Glutamatergic neuron (in vitro differentiated cells): Measurements from ENCODE around the gene KLHL35. TPM values are rescaled to one million over a fixed set of nuclear protein-coding genes. Genes with fewer than 3 reads are reported as not detected.
A peak's percentile ranks its signal among the peaks of the same experiment; 100 is the strongest.

ENCODE experiments used
- DNase-seq: peaks from one replicate; pipeline ENCODE4 v3.0.0; 2022
- H3K27ac Mint-ChIP-seq: one replicate; pipeline ENCODE4 v1.8.0; 2020; ENCODE audit warnings: mild to moderate bottlenecking, mixed read lengths, inconsistent platforms; ENCODE audit not compliant: unreplicated experiment
- H3K27me3 Mint-ChIP-seq: one replicate; pipeline ENCODE4 v1.8.0; 2020; ENCODE audit warnings: mild to moderate bottlenecking, moderate library complexity, mixed read lengths, inconsistent platforms; ENCODE audit not compliant: unreplicated experiment
- H3K36me3 Mint-ChIP-seq: one replicate; pipeline ENCODE4 v1.8.0; 2020; ENCODE audit warnings: mild to moderate bottlenecking, mixed read lengths, inconsistent platforms; ENCODE audit not compliant: unreplicated experiment
- H3K4me1 Mint-ChIP-seq: one replicate; pipeline ENCODE4 v1.8.0; 2020; ENCODE audit warnings: mild to moderate bottlenecking, low read depth, mixed read lengths, inconsistent platforms; ENCODE audit not compliant: unreplicated experiment
- H3K4me3 Mint-ChIP-seq: one replicate; pipeline ENCODE4 v1.8.0; 2020; ENCODE audit warnings: mild to moderate bottlenecking, mixed read lengths, inconsistent platforms; ENCODE audit not compliant: unreplicated experiment
- H3K9me3 Mint-ChIP-seq: one replicate; pipeline ENCODE4 v1.8.0; 2020; ENCODE audit warnings: mild to moderate bottlenecking, moderate library complexity, mixed read lengths, inconsistent platforms; ENCODE audit not compliant: unreplicated experiment
- CTCF ChIP-seq: fragments of 200-600 bp; sonication (generic); IDR thresholded peaks from one replicate; pipeline ENCODE4 v1.5.0; 2021; ENCODE audit not compliant: partially characterized antibody, unreplicated experiment
- total RNA-seq: library from RNA; stranded (reverse); fragmentation: NEBNext Ultra II Directional; extraction: Animal tissue kit (Norgen Biotek cat#: 25700); gene quantifications from one replicate; pipeline ENCODE4 v1.2.1, GENCODE V29; 2021; ENCODE audit not compliant: unreplicated experiment

The KLHL35 gene
- total RNA-seq, 1 donor from 2014 or later, result 41.4 TPM

DNA sequence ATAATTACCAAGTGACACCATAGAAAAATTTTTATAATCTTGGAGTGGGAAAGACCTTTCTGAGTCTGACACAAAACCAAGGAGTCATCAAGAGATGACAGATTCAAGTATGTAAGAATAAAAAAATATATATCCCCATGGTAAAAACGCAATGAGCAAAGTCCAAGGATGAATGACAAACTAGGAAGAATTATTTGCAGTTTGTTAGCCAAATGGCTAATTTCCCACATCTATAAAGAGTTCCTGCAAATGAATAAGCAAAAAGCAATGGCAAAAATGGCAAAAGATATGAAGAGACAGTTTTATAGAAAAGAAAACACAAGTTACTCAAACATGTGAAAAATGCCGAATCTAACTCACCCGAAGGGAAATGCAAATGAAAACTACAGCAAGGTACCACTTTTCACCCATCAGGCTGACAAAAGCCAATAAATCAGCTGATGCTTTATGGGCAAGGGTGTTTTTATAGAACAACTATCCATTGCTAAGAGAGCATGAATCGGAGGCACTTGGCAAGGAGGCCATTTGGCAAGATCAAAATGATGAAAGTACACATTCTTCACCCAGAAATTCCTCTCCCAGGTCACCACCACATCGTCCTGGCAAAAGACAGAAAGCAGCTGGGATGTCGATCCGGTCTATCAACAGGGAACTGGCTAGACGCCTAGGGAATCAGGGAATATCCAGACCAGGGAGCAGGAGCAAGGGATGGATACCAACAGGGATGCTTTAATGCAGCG is 21.1 kb upstream of the KLHL35 start:
- peaks cover 9% of the 10 kb centered on the region for H3K4me1 Mint-ChIP-seq
- TF ChIP-seq CTCF, result no peak

GRCh38 chr11:75450826-75451821 is 18.1 kb upstream of the KLHL35 start:
- peak; percentile 71 for DNase-seq
- H3K4me3 Mint-ChIP-seq, result no peak overlapping the region
- peak; percentile 89 for TF ChIP-seq CTCF
- peaks cover 9% of the 10 kb centered on the region for H3K4me1 Mint-ChIP-seq
- no peaks in the 10 kb centered on the region for H3K36me3 Mint-ChIP-seq
- H3K27ac Mint-ChIP-seq, result no peak overlapping the region
- peaks cover 4% of the 10 kb centered on the region for H3K27me3 Mint-ChIP-seq
- H3K9me3 Mint-ChIP-seq, result no peaks in the 10 kb centered on the region

More for the DNA sequence above, 21.1 kb upstream of the KLHL35 start:
- Mint-ChIP-seq H3K4me3 (no peak overlapping the region), H3K27me3 (peaks cover 4% of the 10 kb centered on the region), H3K27ac (no peak overlapping the region), H3K36me3 (no peaks in the 10 kb centered on the region), H3K9me3 (no peaks in the 10 kb centered on the region)
- no peak for DNase-seq

DNA sequence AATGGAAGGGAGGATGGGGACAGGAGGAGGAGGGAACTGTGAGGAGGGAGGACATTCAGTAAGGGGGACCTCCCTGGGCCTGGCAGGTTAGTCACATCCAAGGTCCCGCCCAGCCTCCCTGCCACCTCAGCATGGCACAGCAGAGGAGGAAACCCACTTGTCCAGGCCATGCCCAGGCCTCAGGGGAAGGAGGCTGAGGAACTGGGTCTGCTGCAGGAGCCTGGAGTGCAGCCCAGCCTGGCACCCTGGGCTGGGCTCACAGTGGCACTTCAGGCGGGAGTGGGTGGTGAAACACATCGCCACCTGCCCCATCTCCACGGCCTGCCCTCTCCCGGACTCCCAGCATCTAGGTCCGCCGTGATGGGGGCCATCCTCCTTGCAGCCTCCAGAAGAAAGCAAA is 17.2 kb upstream of the KLHL35 start:
- DNase-seq, result no peak
- H3K27me3 Mint-ChIP-seq, result peaks cover 4% of the 10 kb centered on the region
- H3K36me3 Mint-ChIP-seq, result no peaks in the 10 kb centered on the region
- no peak overlapping the region for H3K27ac Mint-ChIP-seq
- H3K4me1 Mint-ChIP-seq, result peaks cover 9% of the 10 kb centered on the region
- no peak overlapping the region for H3K4me3 Mint-ChIP-seq
- no peak for TF ChIP-seq CTCF
- H3K9me3 Mint-ChIP-seq, result no peaks in the 10 kb centered on the region

GRCh38 chr11:75449776-75450175 is 16.8 kb upstream of the KLHL35 start:
- no peak for DNase-seq
- no peaks in the 10 kb centered on the region for H3K36me3 Mint-ChIP-seq
- peaks cover 9% of the 10 kb centered on the region for H3K4me1 Mint-ChIP-seq

More at GRCh38 chr11:75449776-75450175, 16.8 kb upstream of the KLHL35 start:
- Mint-ChIP-seq H3K27ac (no peak overlapping the region), H3K9me3 (no peaks in the 10 kb centered on the region), H3K4me3 (no peak overlapping the region), H3K27me3 (peaks cover 4% of the 10 kb centered on the region)
- no peak for TF ChIP-seq CTCF
